CD14-positive monocyte (primary cell): ENCODE data around the gene GABRB2. TPM values are rescaled to one million over a fixed set of nuclear protein-coding genes. Genes with fewer than 3 reads are reported as not detected.
A peak's percentile ranks its signal among the peaks of the same experiment; 100 is the strongest.

Source experiments
- DNase-seq, 3 donors: peaks; one replicate each; pipeline ENCODE4 v3.0.0-alpha.2; 2011 to 2022
- H2AFZ ChIP-seq: 2 replicates; pipeline ENCODE4 v1.6.0; 2012; ENCODE audit warnings: mild to moderate bottlenecking, low read depth, low read length, inconsistent platforms; ENCODE audit not compliant: insufficient read depth, poor library complexity, severe bottlenecking
- H3K27ac ChIP-seq, 2 donors: 1 replicate in 1 of 2; 2 replicates in 1 of 2; pipeline ENCODE4 v1.5.1; 2012 to 2013; ENCODE audit warnings: low read length in 2 of 2, control low read depth in 1 of 2, inconsistent platforms in 1 of 2, low read depth in 1 of 2, mild to moderate bottlenecking in 1 of 2
- H3K27me3 ChIP-seq, 2 donors: one replicate each; pipeline versions ENCODE4 v1.6.0 to v1.6.1; 2011 to 2013; ENCODE audit warnings: low read length in 2 of 2; ENCODE audit not compliant: control insufficient read depth in 2 of 2, insufficient read depth in 2 of 2
- H3K36me3 ChIP-seq, 2 donors: replicated peaks in 1 of 2; 1 replicate in 1 of 2; 2 replicates in 1 of 2; pipeline versions ENCODE4 v1.5.1 to v1.6.1; 2012 to 2013; ENCODE audit warnings: low read length in 2 of 2, control low read depth in 1 of 2, inconsistent platforms in 1 of 2, mild to moderate bottlenecking in 1 of 2; ENCODE audit not compliant: insufficient read depth in 2 of 2, control insufficient read depth in 1 of 2
- H3K4me1 ChIP-seq, 2 donors: 1 replicate in 1 of 2; 2 replicates in 1 of 2; pipeline versions ENCODE4 v1.5.1 to v1.6.1; 2012 to 2013; ENCODE audit warnings: low read length in 2 of 2, control low read depth in 1 of 2, inconsistent platforms in 1 of 2, mild to moderate bottlenecking in 1 of 2, moderate library complexity in 1 of 2; ENCODE audit not compliant: insufficient read depth in 2 of 2, control insufficient read depth in 1 of 2
- H3K4me2 ChIP-seq: replicated peaks from 2 replicates; pipeline ENCODE3; 2012; ENCODE audit warnings: low read length, moderate library complexity, mild to moderate bottlenecking; ENCODE audit not compliant: poor library complexity, severe bottlenecking; ENCODE audit errors: extremely low read depth
- H3K4me3 ChIP-seq, 3 experiments: fragments of 200-600 bp in 1 of 3; sonication (generic) in 1 of 3; replicated peaks in 1 of 3; 1 replicate in 2 of 3; 2 replicates in 1 of 3; pipeline ENCODE4 v1.5.1; 2011 to 2013; ENCODE audit warnings: low read length in 3 of 3, mild to moderate bottlenecking in 3 of 3, control low read depth in 2 of 3, low read depth in 2 of 3, inconsistent platforms in 1 of 3, moderate library complexity in 1 of 3
- H3K79me2 ChIP-seq: 2 replicates; pipeline ENCODE4 v1.6.0; 2012; ENCODE audit warnings: mild to moderate bottlenecking, control low read depth, inconsistent platforms, low read length, moderate library complexity; ENCODE audit not compliant: insufficient read depth
- H3K9ac ChIP-seq: 2 replicates; pipeline ENCODE4 v1.6.0; 2017; ENCODE audit warnings: low read length, mild to moderate bottlenecking; ENCODE audit not compliant: insufficient read depth, poor library complexity, severe bottlenecking
- H3K9me3 ChIP-seq, 2 donors: replicated peaks in 1 of 2; 1 replicate in 1 of 2; 2 replicates in 1 of 2; pipeline versions ENCODE4 v1.5.1 to v1.6.1; 2012 to 2013; ENCODE audit warnings: low read length in 2 of 2, control low read depth in 1 of 2; ENCODE audit not compliant: control insufficient read depth in 1 of 2, insufficient read depth in 1 of 2
- H4K20me1 ChIP-seq: 2 replicates; pipeline ENCODE4 v1.6.0; 2012; ENCODE audit warnings: mild to moderate bottlenecking, low read length, control low read depth, moderate library complexity; ENCODE audit not compliant: insufficient read depth
- H3K27ac Mint-ChIP-seq, 7 donors: one replicate each; pipeline ENCODE4 v1.8.0; 2020; ENCODE audit warnings: mild to moderate bottlenecking in 7 of 7, mixed read lengths in 7 of 7, moderate library complexity in 6 of 7, inconsistent platforms in 2 of 7
- H3K27me3 Mint-ChIP-seq, 3 donors: one replicate each; pipeline ENCODE4 v1.8.0; 2021 to 2022; ENCODE audit warnings: low read depth in 3 of 3, mild to moderate bottlenecking in 3 of 3, mixed read lengths in 3 of 3, moderate library complexity in 3 of 3, inconsistent platforms in 1 of 3
- H3K36me3 Mint-ChIP-seq, 2 donors: one replicate each; pipeline ENCODE4 v1.8.0; 2020; ENCODE audit warnings: mixed read lengths in 2 of 2, inconsistent platforms in 1 of 2, mild to moderate bottlenecking in 1 of 2
- H3K4me1 Mint-ChIP-seq: one replicate; pipeline ENCODE4 v1.8.0; 2020; ENCODE audit warnings: mild to moderate bottlenecking, mixed read lengths
- H3K4me3 Mint-ChIP-seq, 2 donors: one replicate each; pipeline ENCODE4 v1.8.0; 2020; ENCODE audit warnings: mild to moderate bottlenecking in 2 of 2, mixed read lengths in 2 of 2, moderate library complexity in 1 of 2
- H3K9me3 Mint-ChIP-seq, 7 donors: one replicate each; pipeline ENCODE4 v1.8.0; 2020 to 2022; ENCODE audit warnings: mixed read lengths in 7 of 7, mild to moderate bottlenecking in 6 of 7, moderate library complexity in 6 of 7, inconsistent platforms in 2 of 7
- CTCF ChIP-seq: fragments of 200-600 bp; IDR thresholded peaks from one replicate; pipeline ENCODE4 v1.8.0; 2022; ENCODE audit warnings: antibody characterized with exemption, mild to moderate bottlenecking
- WGBS: methylation state at CpG from one replicate; pipeline ENCODE4 v1.1.5; 2013; ENCODE audit warnings: missing lambda C conversion rate; ENCODE audit not compliant: insufficient coverage; 5-methylcytosine and 5-hydroxymethylcytosine counted together
- intact Hi-C, 2 donors: fragments of 100-400 bp; cut with micrococcal nuclease; formaldehyde crosslinking; loops; one replicate each; pipeline versions ENCODE4 v1.15.0 to v1.15.1; 2023
- polyA plus RNA-seq, 3 donors: library from polyadenylated mRNA; depleted of rRNA in 1 of 3; unstranded in 2 of 3; stranded (reverse) in 1 of 3; fragments of 300-500 nt in 2 of 3; fragments of >200 nt in 1 of 3; fragmentation: Illumina TruSeq in 2 of 3; gene quantifications; 1 replicate in 2 of 3; 2 replicates in 1 of 3; pipeline ENCODE4 v1.2.3, GENCODE V29; 2012 to 2021

Gene GABRB2
- polyA plus RNA-seq, 3 donors = not detected

DNA sequence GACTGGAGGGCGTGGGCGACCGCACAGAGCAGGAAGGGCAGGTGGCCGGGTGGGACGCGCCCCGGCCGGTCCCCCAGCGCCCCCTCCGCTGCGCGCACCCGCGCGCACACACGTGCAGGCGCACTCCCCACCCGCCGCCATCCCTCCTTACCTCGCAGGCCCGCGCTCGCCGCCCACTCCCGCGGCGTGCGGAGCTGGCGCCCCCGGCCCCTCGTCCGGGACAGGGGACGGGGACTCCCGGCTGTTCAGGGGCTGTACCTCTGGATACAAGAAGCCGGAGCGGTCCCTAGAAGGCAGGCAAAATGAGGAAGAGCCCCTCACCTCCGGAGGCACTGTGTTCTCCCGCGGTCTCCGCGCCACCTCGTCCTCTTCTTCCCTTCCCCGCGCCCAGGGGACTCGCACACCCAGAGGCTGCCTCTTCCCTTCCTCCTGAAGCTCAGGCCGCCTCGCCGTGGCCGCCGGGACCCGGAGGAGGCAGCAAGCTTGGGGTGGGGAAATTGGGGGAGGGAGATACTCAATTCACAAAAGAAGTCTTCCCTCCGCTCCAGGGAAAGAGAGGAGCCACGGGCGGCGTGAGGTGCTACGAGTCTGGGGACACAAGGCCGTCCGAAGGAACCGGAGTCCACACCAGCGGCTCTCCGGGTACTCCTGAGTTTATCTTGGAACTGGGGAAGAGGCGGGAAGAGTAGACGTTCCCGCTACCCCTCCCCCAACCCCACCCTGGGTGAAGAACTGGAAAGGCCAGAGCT, 1.4 kb upstream of the GABRB2 start:
- H3K36me3 ChIP-seq = no peaks in the 10 kb centered on the region
- 0% methylated on average over 26 of the region's 64 CpGs for WGBS
- H3K79me2 ChIP-seq = no peaks in the 10 kb centered on the region
- Mint-ChIP-seq H3K4me3 (peak overlapping the region in 1 of 2 donors; percentile 74), H3K27ac (no peak overlapping the region), H3K36me3 (peaks cover 0 to 2% of the 10 kb centered on the region in 2 donors), H3K9me3 (peaks cover 3 to 31% (median 18%) of the 10 kb centered on the region in 7 donors), H3K4me1 (peaks cover 21% of the 10 kb centered on the region), H3K27me3 (peaks cover 58 to 70% (median 58%) of the 10 kb centered on the region in 3 donors)
- H3K4me1 ChIP-seq = peaks cover 10 to 11% of the 10 kb centered on the region in 2 donors
- peaks cover 58 to 60% of the 10 kb centered on the region in 2 donors for H3K27me3 ChIP-seq
- peak overlapping the region; percentile 71 for H3K4me2 ChIP-seq
- H3K27ac ChIP-seq = no peak overlapping the region
- no peak for DNase-seq
- H3K9me3 ChIP-seq = peaks cover 0 to 24% of the 10 kb centered on the region in 2 donors
- peak overlapping the region in 1 of 3 experiments; percentile 67 for H3K4me3 ChIP-seq
- no peak overlapping the region for H3K9ac ChIP-seq
- no peaks in the 10 kb centered on the region for H4K20me1 ChIP-seq
- intact Hi-C loops = no loop called here
- TF ChIP-seq CTCF = no peak
- H2AFZ ChIP-seq = no peak overlapping the region

- Histone ChIP-seq H3K4me1 (peaks cover 10 to 11% of the 10 kb centered on the region in 2 donors), H2AFZ (no peak overlapping the region), H3K36me3 (no peaks in the 10 kb centered on the region), H3K27me3 (peaks cover 58 to 60% of the 10 kb centered on the region in 2 donors), H3K4me2 (peak overlapping the region; percentile 71), H3K79me2 (no peaks in the 10 kb centered on the region), H3K4me3 (peak overlapping the region in 1 of 3 experiments; percentile 67), H3K27ac (no peak overlapping the region), H3K9ac (no peak overlapping the region), H3K9me3 (peaks cover 0 to 24% of the 10 kb centered on the region in 2 donors), H4K20me1 (no peaks in the 10 kb centered on the region)
- TF ChIP-seq CTCF = no peak
- H3K9me3 Mint-ChIP-seq = peaks cover 3 to 31% (median 18%) of the 10 kb centered on the region in 7 donors
- H3K27me3 Mint-ChIP-seq = peaks cover 58 to 67% (median 58%) of the 10 kb centered on the region in 3 donors
- H3K27ac Mint-ChIP-seq = no peak overlapping the region
- H3K36me3 Mint-ChIP-seq = peaks cover 0 to 2% of the 10 kb centered on the region in 2 donors
- H3K4me1 Mint-ChIP-seq = peaks cover 21% of the 10 kb centered on the region
- intact Hi-C loops = no loop called here
- 0% methylated on average over 11 of the region's 17 CpGs for WGBS
- DNase-seq = no peak
- H3K4me3 Mint-ChIP-seq = peak overlapping the region; percentile 16 to 74
Measured at GRCh38 chr5:161547406-161547737, 847 bp upstream of the GABRB2 start.
